HCT116 (cell line): ENCODE measurements around the gene SAYSD1. TPM values are rescaled to one million over a fixed set of nuclear protein-coding genes. Genes with fewer than 3 reads are reported as not detected.

ENCODE experiments used
- ATAC-seq: fragments of 200-7000 bp; cut with Tn5 transposase; 2 replicates; pipeline ENCODE4 v1.9.1; 2020; ENCODE audit warnings: mild to moderate bottlenecking, moderate library complexity
- BruUV-seq: library from RNA; stranded (reverse); fragments of 400-500 nt; replicated peaks from 2 replicates; lab custom pipeline; 2021; lab: Mats Ljungman, UMichigan
- CTCF ChIA-PET: fragments of 300-600 bp; sonication (Branson Sonifier 250); formaldehyde crosslinking; loops from one replicate; lab custom pipeline; 2021; ENCODE audit warnings: antibody characterized with exemption; lab: Charles Lee
- POLR2A ChIA-PET: fragments of 300-600, 350-600 bp; sonication (Branson Sonifier 250); formaldehyde crosslinking; loops from one replicate; lab custom pipeline; 2021; ENCODE audit warnings: antibody characterized with exemption; lab: Charles Lee
- RAD21 ChIA-PET, 2 experiments: fragments of 300-600 bp; sonication (Branson Sonifier 250); formaldehyde crosslinking; loops; one replicate each; lab custom pipeline; 2023; ENCODE audit warnings: low total read pairs in 2 of 2; ENCODE audit not compliant: uncharacterized antibody in 2 of 2, unreplicated experiment in 2 of 2, low non-redundant PET in 1 of 2; lab: Charles Lee
- DNase-seq: peaks from one replicate; pipeline ENCODE4 v3.0.0-alpha.2; 2010; ENCODE audit warnings: low read depth, low spot score
- H2AFZ ChIP-seq: fragments of 200-600 bp; shearing (Covaris generic), sonication (generic); 2 replicates; pipeline ENCODE4 v1.6.1; 2017; ENCODE audit warnings: low read depth, mixed run types, mixed read lengths, antibody characterized with exemption, low read length; ENCODE audit not compliant: poor library complexity, severe bottlenecking
- H3K27ac ChIP-seq: 2 replicates; pipeline ENCODE4 v1.5.1; 2012; ENCODE audit warnings: low read depth, low read length
- H3K27me3 ChIP-seq: fragments of 200-600 bp; sonication (generic); 2 replicates; pipeline ENCODE4 v1.6.1; 2016; ENCODE audit warnings: mixed run types, low read length, mixed read lengths; ENCODE audit not compliant: insufficient read depth
- H3K36me3 ChIP-seq, 2 experiments: fragments of 200-500 bp in 1 of 2; fragments of 200-600 bp in 1 of 2; sonication (Bioruptor generic) in 1 of 2; sonication (generic) in 1 of 2; 2 replicates each; pipeline versions ENCODE4 v1.5.1 to v1.6.1; 2014 to 2016; ENCODE audit warnings: low read length in 2 of 2, inconsistent platforms in 1 of 2, mixed read lengths in 1 of 2, mixed run types in 1 of 2; ENCODE audit not compliant: insufficient read depth in 2 of 2, control insufficient read depth in 1 of 2
- H3K4me1 ChIP-seq, 2 experiments: fragments of 200-600 bp in 1 of 2; sonication (generic) in 1 of 2; 2 replicates each; pipeline versions ENCODE4 v1.5.1 to v1.6.1; 2012 to 2017; ENCODE audit warnings: low read length in 2 of 2, inconsistent platforms in 1 of 2, mild to moderate bottlenecking in 1 of 2, mixed read lengths in 1 of 2, mixed run types in 1 of 2, moderate library complexity in 1 of 2; ENCODE audit not compliant: insufficient read depth in 2 of 2, control insufficient read depth in 1 of 2
- H3K4me2 ChIP-seq: fragments of 200-600 bp; sonication (generic); 2 replicates; pipeline ENCODE4 v1.6.1; 2017; ENCODE audit warnings: mixed run types, low read length, mixed read lengths
- H3K4me3 ChIP-seq, 2 experiments: fragments of 200-600 bp in 1 of 2; sonication (generic) in 1 of 2; replicated peaks in 1 of 2; 2 replicates each; pipeline ENCODE4 v1.5.1; 2011 to 2016; ENCODE audit warnings: low read length in 2 of 2, control low read depth in 1 of 2, low read depth in 1 of 2, mild to moderate bottlenecking in 1 of 2, mixed read lengths in 1 of 2, mixed run types in 1 of 2
- H3K79me2 ChIP-seq: fragments of 200-600 bp; sonication (generic); 2 replicates; pipeline ENCODE4 v1.6.1; 2017; ENCODE audit warnings: mild to moderate bottlenecking, mixed run types, low read length, moderate library complexity, mixed read lengths; ENCODE audit not compliant: insufficient read depth
- H3K9ac ChIP-seq: fragments of 200-600 bp; sonication (generic); 2 replicates; pipeline ENCODE4 v1.6.1; 2016; ENCODE audit warnings: low read length, mixed read lengths
- H3K9me2 ChIP-seq: fragments of 200-600 bp; sonication (generic), shearing (Covaris generic); 2 replicates; pipeline ENCODE4 v1.6.1; 2017; ENCODE audit warnings: mixed run types, mild to moderate bottlenecking, moderate library complexity; ENCODE audit not compliant: insufficient read depth
- H3K9me3 ChIP-seq, 2 experiments: fragments of 200-500 bp in 1 of 2; fragments of 200-600 bp in 1 of 2; sonication (Bioruptor generic) in 1 of 2; sonication (generic) in 1 of 2; 2 replicates each; pipeline ENCODE4 v1.6.1; 2014 to 2017; ENCODE audit warnings: low read length in 2 of 2, mixed read lengths in 2 of 2, inconsistent platforms in 1 of 2, low read depth in 1 of 2, mild to moderate bottlenecking in 1 of 2, mixed run types in 1 of 2, moderate library complexity in 1 of 2; ENCODE audit not compliant: control insufficient read depth in 1 of 2, insufficient read depth in 1 of 2
- H4K20me1 ChIP-seq: fragments of 200-600 bp; sonication (generic), shearing (Covaris generic); 2 replicates; pipeline ENCODE4 v1.6.1; 2017; ENCODE audit warnings: mixed run types, mild to moderate bottlenecking, moderate library complexity; ENCODE audit not compliant: insufficient read depth
- EGR1 ChIP-seq: IDR thresholded peaks from 2 replicates; pipeline ENCODE4 v1.6.1; 2012; ENCODE audit warnings: low read depth
- ELF1 ChIP-seq: IDR thresholded peaks from 2 replicates; pipeline ENCODE4 v1.6.1; 2012; ENCODE audit warnings: low read depth, borderline replicate concordance
- EZH2 ChIP-seq: fragments of 200-600 bp; sonication (generic); IDR thresholded peaks from 2 replicates; pipeline ENCODE4 v1.6.1; 2017; ENCODE audit warnings: antibody characterized with exemption, mixed run types
- EZH2phosphoT487 ChIP-seq: fragments of 200-600 bp; IDR thresholded peaks from 2 replicates; pipeline ENCODE4 v1.6.1; 2018; ENCODE audit warnings: antibody characterized with exemption, borderline replicate concordance
- POLR2A ChIP-seq: IDR thresholded peaks from 2 replicates; pipeline ENCODE4 v1.7.0; 2011; ENCODE audit warnings: borderline replicate concordance; ENCODE audit not compliant: insufficient read depth, insufficient read length; ENCODE audit errors: extremely low read depth
- POLR2AphosphoS5 ChIP-seq: IDR thresholded peaks from 2 replicates; pipeline ENCODE4 v1.6.1; 2011; ENCODE audit warnings: mild to moderate bottlenecking, low read depth, low read length, moderate library complexity
- SIN3A ChIP-seq: IDR thresholded peaks from 2 replicates; pipeline ENCODE4 v1.6.1; 2012; ENCODE audit warnings: low read depth
- SP1 ChIP-seq: IDR thresholded peaks from 2 replicates; pipeline ENCODE4 v1.6.1; 2012; ENCODE audit warnings: low read depth
- SRF ChIP-seq: IDR thresholded peaks from 2 replicates; pipeline ENCODE4 v1.6.1; 2012; ENCODE audit warnings: low read depth
- TCF7L2 ChIP-seq: IDR thresholded peaks from 2 replicates; pipeline ENCODE4 v1.7.0; 2011; ENCODE audit warnings: borderline replicate concordance, inconsistent platforms; ENCODE audit not compliant: insufficient read depth, insufficient read length; ENCODE audit errors: extremely low read depth
- YY1 ChIP-seq: IDR thresholded peaks from 2 replicates; pipeline ENCODE4 v1.6.1; 2011; ENCODE audit warnings: low read length, low read depth, moderate library complexity, mild to moderate bottlenecking; ENCODE audit not compliant: insufficient replicate concordance; ENCODE audit errors: extremely low read depth
- ZFX ChIP-seq: fragments of 450-650 bp; IDR thresholded peaks from 2 replicates; pipeline ENCODE4 v1.6.1; 2017
- ZNF274 ChIP-seq: fragments of 200-500 bp; sonication (Bioruptor generic); IDR thresholded peaks from 2 replicates; pipeline ENCODE4 v1.6.1; 2014; ENCODE audit warnings: mild to moderate bottlenecking, low read depth, low read length, inconsistent platforms
- intact Hi-C: fragments of 100-400 bp; cut with micrococcal nuclease; formaldehyde crosslinking; loops from 2 replicates; pipeline ENCODE4 v1.10.0; 2022
- total RNA-seq: library from RNA; stranded (reverse); gene quantifications from one replicate; pipeline ENCODE4 v1.2.1, GENCODE V29; 2021; ENCODE audit not compliant: unreplicated experiment
- TF ChIP-seq, protein P1 (sequence below): IDR thresholded peaks from 2 replicates; pipeline ENCODE4 v1.6.1; 2012
- TF ChIP-seq, protein P2 (sequence below): IDR thresholded peaks from 2 replicates; pipeline ENCODE4 v1.6.1; 2012
- TF ChIP-seq, protein P3 (sequence below): IDR thresholded peaks from 2 replicates; pipeline ENCODE4 v1.6.1; 2011; ENCODE audit warnings: mild to moderate bottlenecking, low read length, moderate library complexity; ENCODE audit not compliant: insufficient replicate concordance; ENCODE audit errors: extremely low read depth

The SAYSD1 gene
- total RNA-seq, 1 experiment from 2014 or later, result 10.1 TPM

DNA sequence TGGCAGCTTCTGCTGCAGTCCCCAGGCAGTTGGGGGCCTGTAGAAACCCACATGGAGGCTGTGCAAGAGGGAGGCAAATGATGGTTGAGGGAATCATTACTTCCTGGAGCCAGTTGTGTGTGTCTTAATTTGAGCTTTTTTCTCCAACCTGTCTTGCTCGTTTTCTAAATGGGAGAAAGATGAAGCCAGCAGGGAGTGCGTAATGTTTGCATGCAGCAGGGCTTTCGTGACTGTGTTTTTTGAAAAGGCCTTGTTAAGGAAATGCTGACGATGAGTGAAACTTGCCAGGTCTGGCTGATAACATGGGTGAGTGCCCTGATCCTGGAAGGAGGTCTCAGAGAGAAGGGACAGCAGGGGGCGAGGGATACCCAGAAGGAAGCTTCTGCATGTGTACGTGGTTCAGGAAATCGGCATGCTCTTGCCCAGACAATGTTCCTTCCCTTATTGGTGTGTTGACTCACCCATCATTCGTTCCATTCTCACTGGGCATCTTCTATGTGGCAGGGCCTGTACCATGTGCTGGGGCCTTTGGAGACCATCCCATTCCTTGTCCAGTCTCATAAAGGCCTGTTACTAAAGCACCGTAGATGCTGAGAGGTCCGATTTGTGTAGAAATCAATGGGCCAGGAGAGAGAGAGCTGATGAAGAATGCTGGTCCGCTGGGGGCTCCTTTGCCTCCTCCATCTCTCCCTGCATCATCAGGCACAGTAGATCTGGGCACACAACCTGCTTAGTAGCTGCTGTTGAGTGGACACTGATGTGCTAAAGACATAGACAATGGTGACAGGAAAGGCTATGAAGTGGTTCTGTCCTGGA is 39.0 kb downstream of the SAYSD1 start:
- Histone ChIP-seq H3K36me3 (no peaks in the 10 kb centered on the region), H3K4me2 (no peak overlapping the region), H3K79me2 (no peaks in the 10 kb centered on the region), H4K20me1 (no peaks in the 10 kb centered on the region; the same call in 1 of the 2 replicates), H3K9ac (no peak overlapping the region), H3K4me3 (no peak overlapping the region), H3K9me3 (no peaks in the 10 kb centered on the region), H2AFZ (no peak overlapping the region), H3K27ac (no peak overlapping the region), H3K27me3 (peaks cover 12% of the 10 kb centered on the region; the same call in 1 of the 2 replicates), H3K4me1 (no peaks in the 10 kb centered on the region), H3K9me2 (no peaks in the 10 kb centered on the region)
- no peak for DNase-seq
- TF ChIP-seq ZNF274, result no peak
- no peak for TF ChIP-seq SP1
- TF ChIP-seq, protein P1, sequence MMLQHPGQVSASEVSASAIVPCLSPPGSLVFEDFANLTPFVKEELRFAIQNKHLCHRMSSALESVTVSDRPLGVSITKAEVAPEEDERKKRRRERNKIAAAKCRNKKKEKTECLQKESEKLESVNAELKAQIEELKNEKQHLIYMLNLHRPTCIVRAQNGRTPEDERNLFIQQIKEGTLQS, result no peak
- ChIA-PET POLR2A (no interaction called here), RAD21 (no interaction called here), CTCF (no interaction called here)
- BruUV-seq, result no TSS peak
- no peak for ATAC-seq
- intact Hi-C loops, result no loop called here

DNA sequence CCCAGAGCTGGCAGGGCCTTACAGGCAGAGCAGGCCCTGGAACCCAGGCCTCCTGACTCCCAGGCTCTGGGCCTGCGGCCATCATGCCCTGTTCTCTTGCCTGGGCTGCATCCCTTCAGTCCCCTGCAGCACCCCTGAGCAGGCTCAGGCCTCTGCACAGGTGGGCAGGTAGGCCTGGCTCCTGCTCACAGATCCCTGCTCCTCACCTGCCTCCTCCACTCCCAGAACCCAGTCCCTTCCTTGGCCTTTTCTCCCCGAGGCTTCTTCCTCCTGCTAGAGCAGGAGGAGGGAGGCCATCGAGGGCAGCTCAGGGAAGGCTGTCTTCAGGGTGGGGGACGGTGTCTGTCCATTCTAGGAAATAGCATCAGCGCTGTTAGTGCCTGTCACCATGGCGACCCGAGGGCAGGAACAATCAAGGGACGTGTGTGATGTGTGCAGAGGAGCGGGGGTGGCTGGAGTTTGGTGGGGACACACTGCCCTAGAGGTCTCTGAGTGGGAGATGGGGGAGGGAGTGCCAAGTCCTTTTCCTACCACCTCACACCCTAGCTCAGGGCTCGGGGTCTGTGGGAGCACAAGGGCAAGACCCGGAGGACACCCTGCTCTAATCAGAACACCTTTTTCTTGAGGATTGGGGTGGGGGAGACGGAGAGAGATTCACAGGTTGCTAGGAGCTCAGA is 39.8 kb downstream of the SAYSD1 start:
- H3K9ac ChIP-seq, result no peak overlapping the region
- no peaks in the 10 kb centered on the region; a peak in 1 of 4 replicates for H3K9me3 ChIP-seq
- no peaks in the 10 kb centered on the region for H3K9me2 ChIP-seq
- intact Hi-C loops, result no loop called here
- BruUV-seq, result no TSS peak
- POLR2A ChIA-PET, result no interaction called here
- no peaks in the 10 kb centered on the region for H3K4me1 ChIP-seq
- H3K27me3 ChIP-seq, result peaks cover 12% of the 10 kb centered on the region; the same call in 1 of the 2 replicates
- no peak for DNase-seq
- H3K4me3 ChIP-seq, result no peak overlapping the region
- H3K36me3 ChIP-seq, result no peaks in the 10 kb centered on the region
- RAD21 ChIA-PET, result no interaction called here
- H4K20me1 ChIP-seq, result no peaks in the 10 kb centered on the region; the same call in 1 of the 2 replicates
- no peak overlapping the region for H3K27ac ChIP-seq
- H2AFZ ChIP-seq, result no peak overlapping the region
- ATAC-seq, result no peak
- H3K4me2 ChIP-seq, result no peak overlapping the region
- CTCF ChIA-PET, result no interaction called here
- H3K79me2 ChIP-seq, result no peaks in the 10 kb centered on the region
- no peak for TF ChIP-seq ZFX
- TF ChIP-seq, protein P2, sequence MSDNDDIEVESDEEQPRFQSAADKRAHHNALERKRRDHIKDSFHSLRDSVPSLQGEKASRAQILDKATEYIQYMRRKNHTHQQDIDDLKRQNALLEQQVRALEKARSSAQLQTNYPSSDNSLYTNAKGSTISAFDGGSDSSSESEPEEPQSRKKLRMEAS, result no peak
- TF ChIP-seq, protein P3, sequence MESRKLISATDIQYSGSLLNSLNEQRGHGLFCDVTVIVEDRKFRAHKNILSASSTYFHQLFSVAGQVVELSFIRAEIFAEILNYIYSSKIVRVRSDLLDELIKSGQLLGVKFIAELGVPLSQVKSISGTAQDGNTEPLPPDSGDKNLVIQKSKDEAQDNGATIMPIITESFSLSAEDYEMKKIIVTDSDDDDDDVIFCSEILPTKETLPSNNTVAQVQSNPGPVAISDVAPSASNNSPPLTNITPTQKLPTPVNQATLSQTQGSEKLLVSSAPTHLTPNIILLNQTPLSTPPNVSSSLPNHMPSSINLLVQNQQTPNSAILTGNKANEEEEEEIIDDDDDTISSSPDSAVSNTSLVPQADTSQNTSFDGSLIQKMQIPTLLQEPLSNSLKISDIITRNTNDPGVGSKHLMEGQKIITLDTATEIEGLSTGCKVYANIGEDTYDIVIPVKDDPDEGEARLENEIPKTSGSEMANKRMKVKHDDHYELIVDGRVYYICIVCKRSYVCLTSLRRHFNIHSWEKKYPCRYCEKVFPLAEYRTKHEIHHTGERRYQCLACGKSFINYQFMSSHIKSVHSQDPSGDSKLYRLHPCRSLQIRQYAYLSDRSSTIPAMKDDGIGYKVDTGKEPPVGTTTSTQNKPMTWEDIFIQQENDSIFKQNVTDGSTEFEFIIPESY, result no peak
- TF ChIP-seq EZH2phosphoT487, result no peak
- TF ChIP-seq EZH2, result no peak
- TF ChIP-seq SRF, result no peak
- no peak for TF ChIP-seq ELF1
- TF ChIP-seq SIN3A, result no peak
- TF ChIP-seq POLR2A, result no peak
- no peak for TF ChIP-seq TCF7L2
- TF ChIP-seq EGR1, result no peak
- TF ChIP-seq YY1, result no peak
- no peak for TF ChIP-seq POLR2AphosphoS5
